Naive thymus-derived CD4-positive, alpha-beta T cell (primary cell): ENCODE measurements around the gene HRNR. TPM values are rescaled to one million over a fixed set of nuclear protein-coding genes. Genes with fewer than 3 reads are reported as not detected.
"Not testable (repeated sequence)": the region's sequence is repeated elsewhere in the genome, so short reads cannot be mapped to it uniquely, and the experiment has no call there.

Experiments used
- ATAC-seq: fragments of 150-1000 bp; cut with Tn5 transposase; 2 replicates; pipeline ENCODE4 v1.10.0; 2021; ENCODE audit warnings: mild to moderate bottlenecking, moderate library complexity
- CTCF ChIA-PET: fragments of 350-600 bp; sonication (Branson Sonifier 250); formaldehyde crosslinking; loops from one replicate; lab custom pipeline; 2021; ENCODE audit warnings: antibody characterized with exemption; lab: Charles Lee
- POLR2A ChIA-PET: fragments of 350-600 bp; sonication (Branson Sonifier 250); formaldehyde crosslinking; loops from one replicate; lab custom pipeline; 2021; ENCODE audit warnings: antibody characterized with exemption, inconsistent platforms; lab: Charles Lee
- DNase-seq, 9 donors: peaks; one replicate each; pipeline versions ENCODE4 v3.0.0 to v3.0.0-alpha.2; 2020 to 2022; ENCODE audit warnings: mixed read lengths in 1 of 9
- H3K27ac ChIP-seq: one replicate; pipeline ENCODE4 v1.7.0; 2013; ENCODE audit warnings: mild to moderate bottlenecking, low read depth, low read length, moderate library complexity
- H3K27me3 ChIP-seq, 2 donors: one replicate each; pipeline ENCODE4 v1.7.0; 2013; ENCODE audit warnings: low read length in 2 of 2, mild to moderate bottlenecking in 2 of 2, moderate library complexity in 2 of 2; ENCODE audit not compliant: control insufficient read depth in 2 of 2, insufficient read depth in 2 of 2
- H3K36me3 ChIP-seq, 3 experiments: 1 replicate in 2 of 3; 2 replicates in 1 of 3; pipeline ENCODE4 v1.7.0; 2013; ENCODE audit warnings: low read length in 3 of 3, mild to moderate bottlenecking in 3 of 3, moderate library complexity in 1 of 3; ENCODE audit not compliant: insufficient read depth in 3 of 3, control insufficient read depth in 2 of 3
- H3K4me1 ChIP-seq, 2 donors: one replicate each; pipeline ENCODE4 v1.7.0; 2013; ENCODE audit warnings: low read length in 2 of 2, mild to moderate bottlenecking in 2 of 2, moderate library complexity in 1 of 2; ENCODE audit not compliant: control insufficient read depth in 2 of 2, insufficient read depth in 2 of 2
- H3K4me3 ChIP-seq: 2 replicates; pipeline ENCODE4 v1.7.0; 2013; ENCODE audit warnings: mild to moderate bottlenecking, low read length
- H3K9me3 ChIP-seq, 3 experiments: 1 replicate in 2 of 3; 2 replicates in 1 of 3; pipeline ENCODE4 v1.7.0; 2013; ENCODE audit warnings: low read length in 3 of 3; ENCODE audit not compliant: control insufficient read depth in 2 of 3
- H3K27ac Mint-ChIP-seq, 9 donors: one replicate each; pipeline ENCODE4 v1.8.0; 2020 to 2022; ENCODE audit warnings: mixed read lengths in 9 of 9, mild to moderate bottlenecking in 8 of 9, moderate library complexity in 5 of 9, inconsistent platforms in 2 of 9
- H3K27me3 Mint-ChIP-seq, 5 donors: one replicate each; pipeline ENCODE4 v1.8.0; 2021 to 2022; ENCODE audit warnings: mixed read lengths in 5 of 5, mild to moderate bottlenecking in 1 of 5
- H3K36me3 Mint-ChIP-seq, 5 donors: one replicate each; pipeline ENCODE4 v1.8.0; 2020 to 2022; ENCODE audit warnings: mixed read lengths in 5 of 5, mild to moderate bottlenecking in 3 of 5, inconsistent platforms in 1 of 5
- H3K4me1 Mint-ChIP-seq, 7 donors: one replicate each; pipeline ENCODE4 v1.8.0; 2020 to 2022; ENCODE audit warnings: mixed read lengths in 7 of 7, mild to moderate bottlenecking in 3 of 7, inconsistent platforms in 1 of 7
- H3K4me3 Mint-ChIP-seq, 10 donors: one replicate each; pipeline ENCODE4 v1.8.0; 2020 to 2022; ENCODE audit warnings: mild to moderate bottlenecking in 10 of 10, mixed read lengths in 10 of 10, moderate library complexity in 6 of 10, inconsistent platforms in 2 of 10
- H3K9me3 Mint-ChIP-seq, 11 donors: one replicate each; pipeline ENCODE4 v1.8.0; 2020 to 2022; ENCODE audit warnings: mixed read lengths in 11 of 11, mild to moderate bottlenecking in 4 of 11, inconsistent platforms in 1 of 11, moderate library complexity in 1 of 11
- intact Hi-C, 2 donors: fragments of 100-400 bp; cut with micrococcal nuclease; formaldehyde crosslinking; loops; one replicate each; pipeline ENCODE4 v1.15.1; 2023
- polyA plus RNA-seq, 2 donors: library from polyadenylated mRNA; unstranded; fragments of 300-500 nt; fragmentation: Illumina TruSeq; gene quantifications; one replicate each; pipeline ENCODE4 v1.2.3, GENCODE V29; 2021
- total RNA-seq, 6 experiments: library from RNA in 5 of 6; stranded (reverse) in 5 of 6; gene quantifications; 1 replicate in 5 of 6; 2 replicates in 1 of 6; pipeline ENCODE4 v1.2.3 and lab custom pipeline; 2021 to 2026

Gene HRNR
- total RNA-seq (not detected), polyA plus RNA-seq (not detected), total RNA-seq (lab: John Stamatoyannopoulos, UW) (not detected)

GRCh38 chr1:152224093-152224492, at the start of gene HRNR:
HRNR (minus strand) TSS chr1:152224193; CDS start chr1:152223253, 940 bp downstream.
- H3K4me1 ChIP-seq = no peaks in the 10 kb centered on the region
- no peak within 1 kb of the TSS for H3K4me3 ChIP-seq
- intact Hi-C loops = no loop called here
- H3K36me3 Mint-ChIP-seq = peaks cover 0 to 4% (median 0%) of the 10 kb centered on the region in 5 donors
- no peak within 1 kb of the TSS for H3K4me3 Mint-ChIP-seq
- peaks cover 0 to 1% (median 0%) of the 10 kb centered on the region in 7 donors for H3K4me1 Mint-ChIP-seq
- H3K27ac ChIP-seq = no peak within 1 kb of the TSS
- ATAC-seq = no peak
- H3K36me3 ChIP-seq = no peaks in the 10 kb centered on the region
- no peaks in the 10 kb centered on the region for H3K9me3 ChIP-seq
- ChIA-PET CTCF (no interaction called here), POLR2A (no interaction called here)
- H3K9me3 Mint-ChIP-seq = peaks cover 0 to 8% (median 0%) of the 10 kb centered on the region in 11 donors
- H3K27ac Mint-ChIP-seq = no peak within 1 kb of the TSS
- DNase-seq = no peak
- H3K27me3 Mint-ChIP-seq = peaks cover 13 to 33% (median 26%) of the 10 kb centered on the region in 5 donors
- H3K27me3 ChIP-seq = no peaks in the 10 kb centered on the region

- H3K27ac ChIP-seq, DNase-seq, POLR2A ChIA-PET, ATAC-seq, H3K36me3 Mint-ChIP-seq, H3K4me1 ChIP-seq, H3K36me3 ChIP-seq, H3K27me3 ChIP-seq, H3K27ac Mint-ChIP-seq, H3K4me3 Mint-ChIP-seq, CTCF ChIA-PET, H3K4me1 Mint-ChIP-seq, H3K4me3 ChIP-seq, H3K9me3 ChIP-seq, intact Hi-C loops: not testable (repeated sequence)
- Mint-ChIP-seq H3K27me3 (peaks cover 0 to 24% (median 17%) of the 10 kb centered on the region in 5 donors), H3K9me3 (peaks cover 0 to 20% (median 12%) of the 10 kb centered on the region in 11 donors)
Observed at GRCh38 chr1:152256394-152256793, 32.4 kb upstream of the HRNR start.

GRCh38 chr1:152252157-152252556, 28.2 kb upstream of the HRNR start:
- Histone ChIP-seq H3K27ac (no peak overlapping the region), H3K9me3 (no peaks in the 10 kb centered on the region), H3K36me3 (no peaks in the 10 kb centered on the region), H3K4me3 (no peak overlapping the region), H3K4me1 (no peaks in the 10 kb centered on the region), H3K27me3 (no peaks in the 10 kb centered on the region)
- POLR2A ChIA-PET = no interaction called here
- Mint-ChIP-seq H3K4me3 (no peak overlapping the region), H3K9me3 (peaks cover 0 to 6% (median 0%) of the 10 kb centered on the region in 11 donors), H3K27me3 (peaks cover 5 to 26% (median 19%) of the 10 kb centered on the region in 5 donors), H3K36me3 (no peaks in the 10 kb centered on the region), H3K4me1 (no peaks in the 10 kb centered on the region), H3K27ac (no peak overlapping the region)
- CTCF ChIA-PET = no interaction called here
- intact Hi-C loops = no loop called here
- DNase-seq (no peak), ATAC-seq (no peak)

GRCh38 chr1:152251391-152251790, 27.4 kb upstream of the HRNR start:
- Histone ChIP-seq H3K4me3 (no peak overlapping the region), H3K27me3 (no peaks in the 10 kb centered on the region), H3K36me3 (no peaks in the 10 kb centered on the region), H3K4me1 (no peaks in the 10 kb centered on the region), H3K27ac (no peak overlapping the region), H3K9me3 (no peaks in the 10 kb centered on the region)
- ChIA-PET CTCF (no interaction called here), POLR2A (no interaction called here)
- peaks cover 0 to 1% (median 0%) of the 10 kb centered on the region in 11 donors for H3K9me3 Mint-ChIP-seq
- intact Hi-C loops = no loop called here
- H3K4me1 Mint-ChIP-seq = no peaks in the 10 kb centered on the region
- H3K27me3 Mint-ChIP-seq = peaks cover 8 to 26% (median 24%) of the 10 kb centered on the region in 5 donors
- ATAC-seq (no peak), DNase-seq (no peak)
- H3K27ac Mint-ChIP-seq = no peak overlapping the region
- H3K4me3 Mint-ChIP-seq = no peak overlapping the region
- H3K36me3 Mint-ChIP-seq = no peaks in the 10 kb centered on the region

- DNase-seq = no peak
- no peaks in the 10 kb centered on the region for H3K36me3 ChIP-seq
- H3K4me3 ChIP-seq = no peak overlapping the region
- no peak for ATAC-seq
- H3K27ac ChIP-seq = no peak overlapping the region
- H3K4me1 ChIP-seq = no peaks in the 10 kb centered on the region
- ChIA-PET POLR2A (no interaction called here), CTCF (no interaction called here)
- no peak overlapping the region for H3K4me3 Mint-ChIP-seq
- no peaks in the 10 kb centered on the region for H3K9me3 ChIP-seq
- H3K27ac Mint-ChIP-seq = no peak overlapping the region
- H3K27me3 Mint-ChIP-seq = peaks cover 16 to 41% (median 23%) of the 10 kb centered on the region in 5 donors
- H3K36me3 Mint-ChIP-seq = no peaks in the 10 kb centered on the region
- no peaks in the 10 kb centered on the region for H3K4me1 Mint-ChIP-seq
- H3K9me3 Mint-ChIP-seq = no peaks in the 10 kb centered on the region
- H3K27me3 ChIP-seq = peaks cover 0 to 2% of the 10 kb centered on the region in 2 donors
- intact Hi-C loops = no loop called here
Observed at GRCh38 chr1:152247316-152247715, 23.3 kb upstream of the HRNR start.

- ATAC-seq = no peak
- H3K4me3 ChIP-seq = no peak overlapping the region
- H3K36me3 ChIP-seq = no peaks in the 10 kb centered on the region
- POLR2A ChIA-PET = no interaction called here
- no peaks in the 10 kb centered on the region for H3K4me1 ChIP-seq
- peaks cover 19 to 53% (median 36%) of the 10 kb centered on the region in 5 donors for H3K27me3 Mint-ChIP-seq
- CTCF ChIA-PET = no interaction called here
- no peaks in the 10 kb centered on the region for H3K36me3 Mint-ChIP-seq
- no peak overlapping the region for H3K27ac ChIP-seq
- no peak overlapping the region for H3K4me3 Mint-ChIP-seq
- H3K9me3 Mint-ChIP-seq = peaks cover 0 to 5% (median 0%) of the 10 kb centered on the region in 11 donors
- H3K27me3 ChIP-seq = peaks cover 0 to 4% of the 10 kb centered on the region in 2 donors
- intact Hi-C loops = no loop called here
- H3K4me1 Mint-ChIP-seq = no peaks in the 10 kb centered on the region
- no peak for DNase-seq
- no peak overlapping the region for H3K27ac Mint-ChIP-seq
- H3K9me3 ChIP-seq = no peaks in the 10 kb centered on the region
Observed at GRCh38 chr1:152244576-152245273, 20.7 kb upstream of the HRNR start.

- ChIA-PET POLR2A (no interaction called here), CTCF (interaction anchor here (0.6 kb wide), 1 partner anchor 261 kb away, joined by 3 read pairs; no protein-coding TSS in a partner anchor)
- intact Hi-C loops = no loop called here
- no peak for ATAC-seq
- H3K4me1 Mint-ChIP-seq = no peaks in the 10 kb centered on the region
- no peaks in the 10 kb centered on the region for H3K36me3 Mint-ChIP-seq
- peaks cover 0 to 9% (median 1%) of the 10 kb centered on the region in 11 donors for H3K9me3 Mint-ChIP-seq
- Histone ChIP-seq H3K27ac (no peak overlapping the region), H3K4me1 (no peaks in the 10 kb centered on the region), H3K4me3 (no peak overlapping the region), H3K27me3 (no peaks in the 10 kb centered on the region), H3K9me3 (no peaks in the 10 kb centered on the region), H3K36me3 (no peaks in the 10 kb centered on the region)
- H3K27me3 Mint-ChIP-seq = peaks cover 28 to 51% (median 42%) of the 10 kb centered on the region in 5 donors
- no peak for DNase-seq
- no peak overlapping the region for H3K27ac Mint-ChIP-seq
- H3K4me3 Mint-ChIP-seq = no peak overlapping the region
Observed at GRCh38 chr1:152237093-152237492, 13.1 kb upstream of the HRNR start.
